Fibroblast of skin of scalp (primary cell): ENCODE data around the gene OSBPL3.

Experiments used
- DNase-seq: peaks from one replicate; pipeline ENCODE4 v3.0.0-alpha.2; 2013

Gene OSBPL3

DNA sequence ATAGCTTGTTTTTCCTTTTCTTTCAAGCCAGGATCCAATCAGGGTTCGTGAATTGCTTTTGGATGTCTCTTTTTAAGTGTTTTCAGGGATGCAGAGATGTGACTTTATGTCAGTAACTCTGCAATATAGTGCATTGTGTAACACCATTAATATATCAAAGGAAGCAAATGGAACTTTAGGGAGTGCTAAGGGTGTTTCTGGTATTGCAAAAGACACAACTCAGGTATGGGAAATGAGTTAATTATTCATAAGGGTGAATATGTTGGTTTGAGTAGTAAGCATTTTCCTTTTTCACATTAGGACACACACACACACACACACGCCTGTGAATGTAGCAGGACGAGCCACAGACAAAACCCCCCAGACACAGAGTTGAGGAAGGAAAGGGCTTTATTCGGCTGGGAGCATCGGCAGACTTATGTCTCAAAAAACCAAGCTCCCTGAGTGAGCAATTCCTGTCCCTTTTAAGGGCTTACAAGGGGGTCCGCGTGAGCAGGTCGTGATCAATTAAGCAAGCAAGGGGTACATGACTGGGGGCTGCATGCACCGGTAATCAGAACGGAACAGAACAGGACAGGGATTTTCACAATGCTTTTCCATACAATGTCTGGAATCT lies 190.9 kb downstream of the OSBPL3 start:
- DNase-seq, result no peak

DNA sequence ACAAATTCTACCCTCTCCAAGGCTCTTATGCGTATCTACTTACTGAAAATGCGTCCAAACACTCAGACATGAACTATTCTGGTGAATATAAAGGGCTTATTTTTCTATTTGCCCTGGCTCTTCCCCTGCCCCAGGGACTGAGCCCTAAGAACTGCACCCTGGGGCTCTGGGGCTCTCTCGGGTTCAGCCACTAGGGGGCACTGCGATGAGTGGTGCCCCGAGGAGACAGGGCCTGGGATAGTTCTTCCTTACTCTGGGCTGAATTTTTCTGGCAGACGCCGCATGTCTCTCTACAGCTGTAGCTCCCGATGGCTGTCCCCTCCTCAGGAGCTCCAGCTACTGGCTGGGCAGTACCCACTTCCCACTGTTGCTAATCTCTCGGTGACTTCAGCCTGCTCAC lies 191.9 kb downstream of the OSBPL3 start:
- DNase-seq, result no peak

- DNase-seq, result peak; percentile 94
Observed at GRCh38 chr7:24786941-24787340, 193.0 kb downstream of the OSBPL3 start.

DNA sequence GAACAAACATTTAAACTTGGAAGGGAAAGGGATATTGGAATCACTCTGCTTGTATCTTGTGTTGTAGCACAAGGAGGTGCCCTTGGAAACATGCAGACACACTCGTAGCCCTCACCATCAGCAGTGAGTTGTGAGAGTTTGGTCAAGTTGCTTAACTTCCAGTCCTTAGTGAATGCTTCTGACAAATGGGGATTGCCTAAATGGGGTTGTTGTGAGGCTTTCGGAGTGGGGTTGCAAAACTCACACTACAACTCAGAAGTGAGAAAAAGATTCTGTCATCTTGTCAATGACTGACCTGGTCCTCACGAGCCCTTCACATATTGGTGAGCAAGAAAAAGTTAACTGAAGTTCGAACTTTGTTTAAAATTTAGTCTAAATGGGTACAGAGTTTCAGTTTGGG lies 193.7 kb downstream of the OSBPL3 start:
- no peak for DNase-seq

- no peak for DNase-seq
Observed at GRCh38 chr7:24784277-24784676, 195.7 kb downstream of the OSBPL3 start.

DNA sequence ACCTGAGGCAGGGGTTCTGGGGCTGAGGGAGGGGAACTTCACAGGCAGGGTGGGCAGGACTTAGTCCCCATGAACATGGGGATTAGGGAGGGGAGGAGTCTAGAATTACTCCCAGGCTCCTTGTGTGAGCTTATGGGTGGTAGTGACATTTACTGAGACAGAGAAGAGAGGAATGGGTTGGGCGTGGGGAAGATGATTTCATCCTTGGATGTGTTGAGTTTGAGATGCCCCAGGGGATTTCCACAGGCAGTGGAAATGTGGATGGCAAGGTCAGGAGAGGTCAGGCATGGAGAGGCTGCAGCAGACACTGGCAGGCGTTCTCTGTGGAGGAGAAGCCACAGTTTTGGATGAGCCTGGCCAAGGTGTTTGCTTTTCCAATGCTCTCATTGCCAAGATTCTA lies 196.3 kb downstream of the OSBPL3 start:
- peak; percentile 25 for DNase-seq

- no peak for DNase-seq
Observed at GRCh38 chr7:24781106-24781505, 198.9 kb downstream of the OSBPL3 start.

DNA sequence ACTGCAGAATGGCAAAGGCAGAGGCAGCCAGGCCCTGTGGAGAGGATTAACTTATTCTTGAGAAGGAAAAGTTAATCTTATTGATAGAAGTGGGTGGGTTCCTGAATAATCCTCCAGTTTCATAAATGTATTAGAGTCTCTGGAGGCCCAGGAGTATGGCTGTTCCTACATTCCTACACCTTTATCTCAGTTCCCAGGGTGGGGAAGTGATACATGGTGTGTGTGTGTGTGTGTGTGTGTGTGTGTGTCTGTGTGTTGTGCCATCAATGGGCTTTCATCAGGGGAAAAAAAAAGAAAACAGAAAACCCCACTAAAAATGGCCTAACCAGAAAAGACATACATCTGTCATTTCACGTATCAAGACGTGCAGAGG lies 200.7 kb downstream of the OSBPL3 start:
- DNase-seq, result no peak

- DNase-seq, result peak; percentile 88
Observed at GRCh38 chr7:24778543-24779282, 201.3 kb downstream of the OSBPL3 start.

DNA sequence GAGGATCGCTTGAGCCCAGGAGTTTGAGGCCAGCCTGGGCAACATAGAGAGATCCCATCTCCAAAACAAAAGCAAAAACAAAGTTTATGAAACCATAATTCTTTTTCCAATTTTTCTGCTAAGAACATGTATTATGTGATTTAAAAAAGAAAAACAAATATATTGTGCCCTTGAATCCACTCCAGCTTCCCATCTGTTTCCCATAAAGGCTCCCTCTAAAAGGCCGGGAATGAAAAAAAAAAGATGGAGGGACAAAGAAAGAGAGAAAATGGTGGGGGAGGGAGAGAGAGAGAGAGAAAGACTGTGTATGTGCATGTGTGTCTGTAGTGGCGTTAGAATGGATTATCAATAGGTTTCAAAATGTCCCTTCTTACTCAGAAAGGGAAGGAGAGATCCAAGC lies 202.2 kb downstream of the OSBPL3 start:
- DNase-seq, result peak; percentile 22

- no peak for DNase-seq
Observed at GRCh38 chr7:24773646-24774045, 206.3 kb downstream of the OSBPL3 start.

- no peak for DNase-seq
Observed at GRCh38 chr7:24769851-24770250, 210.1 kb downstream of the OSBPL3 start.

GRCh38 chr7:24769014-24769830 lies 210.8 kb downstream of the OSBPL3 start:
- no peak for DNase-seq

DNA sequence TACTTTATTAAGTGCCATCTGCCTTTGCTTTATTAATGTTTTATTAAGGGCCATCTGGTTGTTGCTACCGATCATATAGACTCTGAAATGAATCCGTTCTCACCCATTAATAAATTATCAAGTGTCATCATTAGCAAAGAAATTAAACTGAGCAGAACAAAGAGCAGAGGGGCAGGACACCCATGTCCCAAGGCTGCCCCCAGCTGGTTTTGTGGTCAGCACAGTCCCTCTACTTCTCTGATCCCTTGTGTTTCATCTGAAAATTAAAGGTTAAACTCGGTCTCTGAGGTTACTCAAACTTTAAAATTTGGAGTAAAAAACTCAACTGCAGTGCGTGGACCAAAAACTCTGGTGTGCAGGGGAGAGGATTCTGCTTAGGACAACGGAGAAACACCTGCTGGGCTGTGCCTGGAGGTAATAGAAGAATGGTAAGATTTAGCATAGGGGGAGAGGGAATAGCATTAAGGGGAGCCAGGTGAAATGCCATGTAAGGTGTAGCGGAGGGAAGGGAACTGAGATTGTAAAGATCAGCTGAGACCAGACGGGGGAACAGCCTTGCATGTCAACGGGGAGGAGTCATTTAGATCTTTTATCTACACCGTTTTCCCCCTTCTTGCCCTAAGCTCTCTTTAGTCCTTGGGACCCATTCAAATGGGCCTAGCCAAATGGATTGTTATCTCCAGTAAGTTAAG lies 212.0 kb downstream of the OSBPL3 start:
- no peak for DNase-seq

DNA sequence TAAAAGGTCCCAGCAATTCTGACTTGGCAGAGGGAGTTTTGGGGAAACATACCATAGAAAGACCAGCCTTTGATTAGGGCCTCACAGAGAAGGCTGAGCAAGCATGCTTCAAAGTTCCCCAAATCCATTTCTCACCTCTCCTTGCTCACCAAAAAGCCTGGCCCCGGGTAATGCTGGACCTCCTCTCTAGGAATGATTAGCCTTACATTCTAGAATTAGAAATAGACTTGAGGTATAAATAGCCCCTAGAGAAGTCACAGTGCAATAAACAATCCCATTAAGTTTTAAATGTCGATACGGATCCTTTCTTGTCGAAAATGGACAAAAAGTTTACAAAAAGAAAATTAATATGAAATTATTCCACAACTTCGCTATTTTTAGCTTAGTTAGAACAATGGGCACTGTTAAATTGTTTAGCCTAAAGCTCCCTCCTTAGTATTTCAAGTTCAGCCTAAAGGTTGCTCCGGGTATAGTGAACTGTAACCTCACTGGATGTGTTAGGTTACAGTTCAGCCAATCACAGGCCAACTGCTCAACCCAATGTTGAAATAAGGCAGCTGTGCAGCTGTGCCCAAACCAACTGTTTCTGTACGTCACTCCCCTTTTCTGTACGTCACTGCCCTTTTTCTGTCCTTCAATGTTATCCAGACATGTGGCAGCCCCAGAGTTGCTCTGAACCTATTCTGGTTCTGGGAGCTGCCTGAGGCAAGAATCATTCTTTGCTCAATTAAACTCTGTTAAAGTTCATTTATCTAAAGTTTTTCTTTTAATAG lies 214.8 kb downstream of the OSBPL3 start:
- DNase-seq, result no peak

GRCh38 chr7:24764011-24764410 lies 216.0 kb downstream of the OSBPL3 start:
- no peak for DNase-seq

GRCh38 chr7:24763303-24763901 lies 216.6 kb downstream of the OSBPL3 start:
- no peak for DNase-seq

- no peak for DNase-seq
Observed at GRCh38 chr7:24762771-24763170, 217.2 kb downstream of the OSBPL3 start.

DNA sequence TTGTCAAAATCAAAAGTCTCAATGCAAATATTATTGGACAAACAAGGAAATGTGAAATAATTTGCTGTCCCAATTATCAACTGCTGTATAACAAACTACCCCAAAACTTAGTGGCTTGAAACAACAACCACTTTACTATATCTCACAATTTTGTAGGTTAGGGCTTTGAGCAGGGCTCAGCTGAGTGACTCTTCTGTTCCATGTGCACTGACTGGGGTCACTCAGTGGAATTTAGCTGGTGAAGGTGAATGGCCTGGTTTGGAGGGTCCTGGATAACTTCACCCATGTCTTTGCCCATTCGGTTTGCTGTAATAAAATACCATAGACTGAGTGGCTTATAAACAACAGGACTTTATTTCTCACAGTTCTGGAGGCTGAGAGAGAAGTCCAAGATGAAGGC lies 219.0 kb downstream of the OSBPL3 start:
- no peak for DNase-seq

DNA sequence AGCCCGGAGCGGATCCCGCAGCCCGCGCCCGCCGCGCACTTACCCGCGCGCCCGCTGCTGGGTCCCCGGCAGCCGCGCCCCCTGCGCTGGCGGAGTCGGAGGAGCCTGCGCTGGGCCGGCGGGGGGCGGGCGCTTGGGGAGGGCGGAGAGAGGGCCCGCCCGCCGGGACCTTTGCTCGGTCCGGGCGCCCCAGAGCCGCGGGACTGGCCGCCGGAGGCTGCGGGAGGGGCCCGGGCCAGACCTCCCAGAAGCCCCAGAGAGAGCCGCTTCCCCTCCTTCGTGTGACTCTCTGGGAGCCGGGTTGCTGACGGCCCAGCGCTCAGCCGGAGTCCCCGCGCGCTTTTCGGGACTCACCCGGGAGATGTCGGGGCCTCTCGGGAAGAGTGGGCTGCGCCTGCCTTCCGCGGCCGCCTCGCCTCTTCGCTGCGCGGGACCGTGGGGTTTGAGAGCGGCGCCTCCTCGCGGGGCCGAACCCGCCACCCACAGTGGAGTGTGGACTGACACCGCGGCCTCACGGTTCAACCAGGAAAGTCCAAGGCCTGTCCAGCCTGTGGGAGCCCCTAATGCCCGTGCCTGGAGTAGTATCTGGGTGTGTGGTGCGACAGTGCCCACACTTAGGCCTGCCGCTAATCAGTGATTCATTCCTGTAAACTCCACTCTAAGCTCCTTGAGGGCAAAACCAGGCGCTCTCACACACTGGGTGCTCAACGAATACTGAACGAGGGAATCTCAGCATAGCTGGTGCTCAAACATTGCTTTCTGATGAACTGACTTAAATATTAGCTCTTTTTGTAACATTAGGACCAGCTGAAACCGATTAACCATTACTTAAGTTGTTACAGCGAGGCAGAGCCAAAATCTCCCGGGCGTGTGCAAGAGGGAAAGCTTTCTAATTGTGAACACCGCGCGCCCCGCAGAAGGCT lies 222.4 kb downstream of the OSBPL3 start, which contains the start of gene GSDME:
Gene GSDME, minus strand, starts transcription at position 112 of the 923 bp plus-strand sequence. CDS start 7,690 bp downstream, outside the sequence.
- peak; percentile 74 for DNase-seq
